GM12872 (cell line): ENCODE results near the gene PRKG1.

Experiments used
- TF ChIP-seq, protein P1 (sequence below): IDR thresholded peaks from 3 replicates; pipeline ENCODE4 v1.5.1; 2011; ENCODE audit warnings: low read depth, mild to moderate bottlenecking, low read length, moderate library complexity; ENCODE audit not compliant: insufficient read depth

Gene PRKG1

DNA sequence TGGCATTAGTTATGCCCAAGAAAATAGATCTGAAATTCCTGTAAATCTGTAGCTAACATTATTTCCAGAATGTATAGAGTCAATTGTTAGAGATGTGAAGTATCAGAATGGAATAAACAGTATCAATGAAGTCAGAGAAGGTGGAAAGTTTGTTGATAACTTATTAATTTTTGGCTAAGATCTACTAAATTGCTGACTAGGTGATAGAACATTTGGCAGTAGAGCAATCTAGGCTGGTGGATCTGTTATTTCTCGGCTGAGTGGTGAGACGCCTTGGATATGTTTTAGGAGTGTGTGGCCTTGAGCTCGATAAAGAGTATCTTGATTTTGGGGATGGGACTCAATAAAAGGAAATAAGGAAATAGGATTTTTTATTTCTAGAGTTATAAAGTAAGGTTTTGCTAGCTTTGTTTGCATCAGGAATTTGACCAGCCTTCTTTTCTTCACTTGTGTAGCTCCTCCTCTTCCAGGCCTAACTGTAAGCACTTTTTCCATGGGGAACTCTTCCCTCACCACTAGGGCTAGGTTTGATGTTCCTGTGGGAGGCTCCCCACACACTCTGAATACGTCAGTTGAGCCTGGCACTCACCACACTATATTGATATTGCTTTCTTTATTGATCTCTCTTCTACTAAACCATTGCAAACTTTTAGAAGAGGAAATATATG lies 711.9 kb downstream of the PRKG1 start:
- TF ChIP-seq, protein P1, sequence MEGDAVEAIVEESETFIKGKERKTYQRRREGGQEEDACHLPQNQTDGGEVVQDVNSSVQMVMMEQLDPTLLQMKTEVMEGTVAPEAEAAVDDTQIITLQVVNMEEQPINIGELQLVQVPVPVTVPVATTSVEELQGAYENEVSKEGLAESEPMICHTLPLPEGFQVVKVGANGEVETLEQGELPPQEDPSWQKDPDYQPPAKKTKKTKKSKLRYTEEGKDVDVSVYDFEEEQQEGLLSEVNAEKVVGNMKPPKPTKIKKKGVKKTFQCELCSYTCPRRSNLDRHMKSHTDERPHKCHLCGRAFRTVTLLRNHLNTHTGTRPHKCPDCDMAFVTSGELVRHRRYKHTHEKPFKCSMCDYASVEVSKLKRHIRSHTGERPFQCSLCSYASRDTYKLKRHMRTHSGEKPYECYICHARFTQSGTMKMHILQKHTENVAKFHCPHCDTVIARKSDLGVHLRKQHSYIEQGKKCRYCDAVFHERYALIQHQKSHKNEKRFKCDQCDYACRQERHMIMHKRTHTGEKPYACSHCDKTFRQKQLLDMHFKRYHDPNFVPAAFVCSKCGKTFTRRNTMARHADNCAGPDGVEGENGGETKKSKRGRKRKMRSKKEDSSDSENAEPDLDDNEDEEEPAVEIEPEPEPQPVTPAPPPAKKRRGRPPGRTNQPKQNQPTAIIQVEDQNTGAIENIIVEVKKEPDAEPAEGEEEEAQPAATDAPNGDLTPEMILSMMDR = no peak

DNA sequence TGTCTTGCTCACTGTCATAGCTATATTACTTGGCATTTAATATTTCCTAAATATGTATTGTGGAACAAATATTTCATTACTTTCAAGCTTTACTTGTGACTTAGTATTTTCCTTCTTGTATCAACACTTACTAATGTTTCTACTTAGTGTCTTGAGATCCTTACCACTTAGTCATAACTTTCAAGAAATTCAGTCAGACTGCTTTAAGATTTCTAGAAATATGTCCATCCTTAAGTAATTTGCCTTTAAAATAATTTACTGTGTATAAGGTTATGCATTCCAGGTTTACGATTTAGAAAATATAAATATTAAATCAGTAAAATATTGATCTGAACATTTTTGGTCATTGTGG lies 712.4 kb downstream of the PRKG1 start:
- TF ChIP-seq, protein P1 = no peak

DNA sequence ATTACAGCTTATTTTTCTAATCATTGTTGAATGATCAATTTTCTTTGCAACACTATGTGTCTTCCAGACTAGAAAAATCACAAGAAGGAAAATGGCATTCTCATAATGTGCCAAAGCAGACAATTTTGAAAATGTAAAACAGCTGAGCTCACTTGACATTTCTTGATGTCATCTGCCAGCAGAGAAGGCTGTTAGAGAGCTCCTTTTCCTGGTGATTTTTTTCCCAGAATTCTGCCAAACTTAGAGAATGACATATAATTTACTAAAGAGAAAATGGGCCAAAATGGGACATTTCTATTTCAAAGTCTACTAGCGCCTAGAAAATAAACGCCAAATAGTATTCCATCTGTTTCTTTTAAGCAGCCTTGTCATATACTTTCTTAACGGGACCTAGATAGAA lies 714.0 kb downstream of the PRKG1 start:
- TF ChIP-seq, protein P1 = no peak

DNA sequence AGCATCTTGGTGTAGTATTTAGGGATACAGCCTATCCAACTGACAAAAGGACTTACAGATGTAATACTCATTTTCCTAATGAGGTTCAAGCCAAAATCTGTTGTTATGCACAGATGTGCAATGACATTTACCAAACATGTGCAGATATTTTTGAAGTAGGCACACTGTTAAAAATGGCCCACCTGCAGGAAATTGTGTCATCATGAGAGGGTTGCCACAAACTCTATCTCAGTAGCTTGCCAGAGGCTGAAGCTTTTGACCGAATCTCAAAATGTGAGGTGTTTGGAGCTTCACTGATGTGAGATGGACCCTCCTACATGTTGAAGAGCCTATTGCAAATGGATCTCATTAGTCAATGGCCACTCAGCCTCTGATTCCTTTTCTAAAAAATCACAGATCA lies 714.8 kb downstream of the PRKG1 start:
- TF ChIP-seq, protein P1 = no peak

DNA sequence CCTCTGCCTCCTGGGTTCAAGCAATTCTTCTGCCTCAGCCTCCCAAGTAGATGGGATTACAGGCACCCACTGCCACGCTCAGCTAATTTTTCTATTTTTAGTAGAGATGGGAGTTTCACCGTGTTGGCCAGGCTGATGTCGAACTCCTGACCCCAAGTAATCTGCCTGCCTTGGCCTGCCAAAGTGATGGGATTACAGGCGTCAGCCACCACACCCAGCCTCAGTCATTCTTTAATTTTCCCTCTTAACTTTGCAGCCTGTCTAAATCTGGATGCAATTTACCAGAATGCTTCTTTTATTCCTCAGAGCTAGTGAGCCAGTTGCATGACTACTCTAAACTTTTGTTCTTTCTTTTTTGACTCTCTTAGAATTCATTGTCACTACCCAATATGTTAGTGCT lies 715.6 kb downstream of the PRKG1 start:
- TF ChIP-seq, protein P1 = no peak

DNA sequence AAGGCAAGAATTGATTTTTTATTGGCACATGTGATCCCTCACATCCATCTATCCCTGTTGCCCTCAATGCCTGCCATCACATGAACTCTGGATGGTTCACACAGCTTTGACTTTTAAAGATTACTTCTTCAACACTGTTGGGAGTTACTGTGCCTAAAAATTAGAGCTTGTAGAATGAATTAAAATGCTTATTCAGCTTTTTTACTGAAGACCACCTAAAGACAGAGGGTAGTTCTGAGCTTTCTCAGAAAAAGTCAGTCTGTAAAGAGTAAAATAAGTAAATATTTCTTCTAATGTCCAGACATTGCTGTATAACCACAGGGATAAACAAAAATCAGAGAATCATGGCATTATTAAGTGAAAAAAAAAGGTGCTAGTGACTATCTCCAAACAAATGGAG lies 718.4 kb downstream of the PRKG1 start:
- TF ChIP-seq, protein P1 = no peak

DNA sequence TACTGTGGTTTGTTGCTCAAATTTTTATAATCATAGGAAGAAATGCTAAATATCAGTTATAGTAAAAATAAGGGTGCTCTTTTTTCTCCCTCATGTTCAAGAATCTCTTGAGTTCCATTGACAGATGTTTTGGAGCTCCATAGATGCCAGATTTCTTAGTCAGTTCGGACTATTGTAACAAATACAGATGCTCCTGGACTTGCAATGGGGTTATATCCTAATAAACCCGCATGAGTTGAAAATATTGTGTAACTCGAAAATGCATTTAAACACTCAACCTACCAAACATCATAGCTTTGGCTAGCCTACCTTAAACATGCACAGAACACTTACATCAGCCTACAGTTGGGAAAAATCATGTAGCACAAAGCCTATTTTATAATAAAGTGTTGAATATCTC lies 725.8 kb downstream of the PRKG1 start:
- TF ChIP-seq, protein P1 = no peak
